Endothelial cell of umbilical vein (primary cell): Measurements from ENCODE around the gene ABCA6. TPM values are rescaled to one million over a fixed set of nuclear protein-coding genes. Genes with fewer than 3 reads are reported as not detected.

Experiments used
- BruUV-seq: library from RNA; stranded (reverse); fragments of 400-500 nt; replicated peaks from 2 replicates; lab custom pipeline; 2021; lab: Mats Ljungman, UMichigan
- CTCF ChIA-PET: fragments of 300-600, 350-600 bp; sonication (Branson Sonifier 250); formaldehyde crosslinking; loops from one replicate; lab custom pipeline; 2021; ENCODE audit warnings: antibody characterized with exemption, inconsistent platforms; lab: Charles Lee
- POLR2A ChIA-PET: fragments of 300-600, 350-600 bp; sonication (Branson Sonifier 250); formaldehyde crosslinking; loops from one replicate; lab custom pipeline; 2021; ENCODE audit warnings: antibody characterized with exemption, inconsistent platforms; lab: Charles Lee
- DNase-seq: peaks from one replicate; pipeline ENCODE4 v3.0.0-alpha.2; 2011; ENCODE audit warnings: low read depth, low spot score
- FAIRE-seq: peaks from 2 replicates; lab custom pipeline; 2011; peaks lifted over from hg19 to GRCh38; lab: Jason Lieb, UNC
- H2AFZ ChIP-seq: 2 replicates; pipeline ENCODE4 v1.6.0; 2012; ENCODE audit warnings: low read depth, low read length, control low read depth, inconsistent platforms
- H3K27ac ChIP-seq: 2 replicates; pipeline ENCODE4 v1.5.1; 2011; ENCODE audit warnings: low read depth, mild to moderate bottlenecking, control low read depth, low read length, moderate library complexity; ENCODE audit not compliant: insufficient read depth
- H3K27me3 ChIP-seq, 2 experiments: 2 replicates each; pipeline versions ENCODE4 v1.6.0 to v1.6.1; 2011; ENCODE audit warnings: low read length in 2 of 2, mixed read lengths in 1 of 2; ENCODE audit not compliant: control insufficient read depth in 2 of 2, insufficient read depth in 2 of 2
- H3K36me3 ChIP-seq, 2 experiments: 2 replicates in 1 of 2; 3 replicates in 1 of 2; pipeline ENCODE4 v1.5.1; 2011; ENCODE audit warnings: low read length in 2 of 2, mild to moderate bottlenecking in 1 of 2, moderate library complexity in 1 of 2; ENCODE audit not compliant: control insufficient read depth in 2 of 2, insufficient read depth in 2 of 2; ENCODE audit errors: extremely low read depth in 1 of 2
- H3K4me1 ChIP-seq: 3 replicates; pipeline ENCODE4 v1.5.1; 2011; ENCODE audit warnings: mild to moderate bottlenecking, low read length; ENCODE audit not compliant: control insufficient read depth, insufficient read depth; ENCODE audit errors: extremely low read depth
- H3K4me2 ChIP-seq: 2 replicates; pipeline ENCODE4 v1.6.1; 2011; ENCODE audit warnings: low read length, control low read depth, mixed read lengths; ENCODE audit not compliant: insufficient read depth
- H3K4me3 ChIP-seq, 3 experiments: fragments of 200-600 bp in 1 of 3; sonication (generic), shearing (Covaris generic) in 1 of 3; replicated peaks in 1 of 3; 2 replicates each; pipeline ENCODE4 v1.5.1; 2011 to 2016; ENCODE audit warnings: control low read depth in 3 of 3, low read length in 3 of 3, mild to moderate bottlenecking in 2 of 3, inconsistent platforms in 1 of 3, low read depth in 1 of 3, moderate library complexity in 1 of 3; ENCODE audit not compliant: insufficient read depth in 1 of 3
- H3K79me2 ChIP-seq: 2 replicates; pipeline ENCODE4 v1.6.0; 2012; ENCODE audit warnings: low read length, inconsistent platforms; ENCODE audit not compliant: control insufficient read depth, insufficient read depth
- H3K9ac ChIP-seq: replicated peaks from 2 replicates; pipeline ENCODE3; 2011; ENCODE audit warnings: low read length, control low read depth; ENCODE audit not compliant: insufficient read depth; ENCODE audit errors: extremely low read depth
- H3K9me1 ChIP-seq: replicated peaks from 3 replicates; pipeline ENCODE4 v1.6.0; 2011; ENCODE audit warnings: mild to moderate bottlenecking, low read length; ENCODE audit not compliant: control insufficient read depth, insufficient read depth; ENCODE audit errors: extremely low read depth
- H3K9me3 ChIP-seq: replicated peaks from 2 replicates; pipeline ENCODE4 v1.5.1; 2012; ENCODE audit warnings: low read length, inconsistent platforms; ENCODE audit not compliant: control insufficient read depth, insufficient read depth
- H4K20me1 ChIP-seq: replicated peaks from 2 replicates; pipeline ENCODE3; 2011; ENCODE audit warnings: mild to moderate bottlenecking, low read length; ENCODE audit not compliant: control insufficient read depth, insufficient read depth; ENCODE audit errors: extremely low read depth
- EZH2 ChIP-seq: IDR thresholded peaks from 2 replicates; pipeline ENCODE4 v1.6.1; 2012; ENCODE audit warnings: borderline replicate concordance, low read depth, mild to moderate bottlenecking, moderate library complexity, low read length, inconsistent platforms; ENCODE audit not compliant: severe bottlenecking
- FOS ChIP-seq: IDR thresholded peaks from 2 replicates; pipeline ENCODE4 v1.6.1; 2011; ENCODE audit warnings: mild to moderate bottlenecking, low read length, moderate library complexity, borderline replicate concordance; ENCODE audit not compliant: insufficient read depth
- GATA2 ChIP-seq: IDR thresholded peaks from 2 replicates; pipeline ENCODE4 v1.7.0; 2011; ENCODE audit warnings: low read depth, mild to moderate bottlenecking, moderate library complexity, mixed read lengths, low read length; ENCODE audit not compliant: insufficient read length, insufficient read depth
- JUN ChIP-seq: IDR thresholded peaks from 2 replicates; pipeline ENCODE4 v1.6.1; 2011; ENCODE audit warnings: borderline replicate concordance, low read depth; ENCODE audit not compliant: insufficient read length, insufficient read depth
- MYC ChIP-seq: IDR thresholded peaks from one replicate; pipeline ENCODE4 v1.6.1; 2011; ENCODE audit warnings: mild to moderate bottlenecking, low read depth, low read length
- POLR2A ChIP-seq: IDR thresholded peaks from 2 replicates; pipeline ENCODE4 v1.6.1; 2012; ENCODE audit warnings: low read depth, mild to moderate bottlenecking, control low read depth, low read length
- POLR2AphosphoS5 ChIP-seq: IDR thresholded peaks from 2 replicates; pipeline ENCODE4 v1.6.1; 2012; ENCODE audit warnings: low read depth, mild to moderate bottlenecking, control low read depth, low read length, moderate library complexity; ENCODE audit not compliant: insufficient read depth
- dilution Hi-C: fragments of 300-500 bp; cut with MboI; formaldehyde crosslinking; loops from one replicate; pipeline ENCODE4 v1.15.0; 2019; ENCODE audit warnings: low sequenced_read_pairs; ENCODE audit not compliant: extremely low pct_ligation_motif_present
- intact Hi-C: fragments of 100-400 bp; cut with micrococcal nuclease; formaldehyde crosslinking; loops from one replicate; pipeline ENCODE4 v1.10.0; 2022
- polyA plus RNA-seq, 4 experiments: library from polyadenylated mRNA; depleted of rRNA in 3 of 4; stranded (reverse) in 3 of 4; unstranded in 1 of 4; fragments of >200 nt; gene quantifications; 2 replicates each; pipeline versions ENCODE4 v1.2.1 to v1.2.3, GENCODE V29; 2011 to 2012; ENCODE audit warnings: missing spikeins in 1 of 4
- total RNA-seq: library from RNA; stranded (reverse); gene quantifications from 2 replicates; pipeline ENCODE4 v1.2.3, GENCODE V29; 2021
- TF ChIP-seq, protein P1 (sequence below): IDR thresholded peaks from 2 replicates; pipeline ENCODE4 v1.6.1; 2011; ENCODE audit not compliant: insufficient read depth, insufficient read length
- TF ChIP-seq, protein P2 (sequence below), 2 donors: IDR thresholded peaks; 1 replicate in 1 of 2; 2 replicates in 1 of 2; pipeline ENCODE4 v1.5.1; 2011; ENCODE audit warnings: low read length in 2 of 2, mild to moderate bottlenecking in 2 of 2, moderate library complexity in 2 of 2, control low read depth in 1 of 2, inconsistent platforms in 1 of 2, low read depth in 1 of 2; ENCODE audit not compliant: insufficient read depth in 1 of 2; ENCODE audit errors: extremely low read depth in 1 of 2

ABCA6 gene
- total and polyA plus RNA-seq, 2 donors (not counting 3 experiments of a cell fraction or from before 2014, with no cell fraction given), result 11.3 to 30.5 TPM

DNA sequence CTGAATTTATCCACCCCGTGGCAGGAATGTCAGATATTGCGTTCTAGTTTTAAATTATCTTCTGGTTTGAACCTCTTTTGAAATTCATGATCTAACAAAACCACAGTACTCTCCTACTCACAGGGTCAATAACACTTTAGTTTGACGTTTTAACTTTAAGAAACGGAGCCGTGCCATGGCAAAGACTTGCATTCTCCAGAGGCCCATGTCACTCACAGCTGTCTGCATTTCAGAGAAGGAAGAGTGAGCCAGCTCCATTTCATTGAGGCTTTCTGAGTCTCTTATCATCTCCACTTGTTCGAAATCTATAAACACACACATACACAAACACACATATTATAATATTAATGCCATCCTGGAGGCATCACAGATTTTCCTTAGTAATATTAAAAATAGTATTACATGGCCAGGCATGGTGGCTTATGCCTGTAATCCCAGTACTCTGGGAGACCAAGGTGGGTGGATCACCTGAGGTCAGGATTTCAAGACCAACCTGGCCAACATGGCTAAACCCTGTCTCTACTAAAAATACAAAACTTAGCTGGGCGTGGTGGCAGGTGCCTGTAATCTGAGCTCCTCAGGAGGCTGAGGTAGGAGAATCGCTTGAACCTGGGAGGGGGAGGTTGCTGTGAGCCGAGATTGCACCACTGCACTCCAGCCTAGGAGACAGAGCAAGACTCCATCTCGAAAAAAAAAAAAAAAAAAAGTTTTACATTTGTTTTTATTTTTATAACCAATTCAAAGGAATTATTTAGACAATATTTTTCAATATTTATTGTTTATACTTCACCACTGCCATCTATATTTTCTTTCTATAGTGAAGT, 35.6 kb downstream of the ABCA6 start:
- Histone ChIP-seq H3K4me1 (no peaks in the 10 kb centered on the region), H3K36me3 (peaks cover 0 to 13% of the 10 kb centered on the region in 2 experiments), H2AFZ (no peak overlapping the region), H3K4me3 (no peak overlapping the region), H3K9ac (no peak overlapping the region), H3K79me2 (no peaks in the 10 kb centered on the region), H3K9me1 (no peaks in the 10 kb centered on the region), H3K27ac (no peak overlapping the region), H3K27me3 (no peaks in the 10 kb centered on the region), H3K9me3 (no peaks in the 10 kb centered on the region), H4K20me1 (no peaks in the 10 kb centered on the region), H3K4me2 (no peak overlapping the region)
- BruUV-seq, result no TSS peak
- dilution Hi-C loops, result no loop called here
- DNase-seq (no peak), FAIRE-seq (no peak)
- POLR2A ChIA-PET, result no interaction called here
- intact Hi-C loops, result no loop called here
- CTCF ChIA-PET, result interaction anchor here (1.5 kb wide), 1 partner anchor 22 kb away, joined by 3 read pairs; no protein-coding TSS in a partner anchor
- TF ChIP-seq EZH2 (no peak), POLR2AphosphoS5 (no peak), FOS (no peak), JUN (no peak), GATA2 (no peak), MYC (no peak), POLR2A (no peak)
- TF ChIP-seq, protein P1, sequence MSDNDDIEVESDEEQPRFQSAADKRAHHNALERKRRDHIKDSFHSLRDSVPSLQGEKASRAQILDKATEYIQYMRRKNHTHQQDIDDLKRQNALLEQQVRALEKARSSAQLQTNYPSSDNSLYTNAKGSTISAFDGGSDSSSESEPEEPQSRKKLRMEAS, result no peak
- TF ChIP-seq, protein P2, sequence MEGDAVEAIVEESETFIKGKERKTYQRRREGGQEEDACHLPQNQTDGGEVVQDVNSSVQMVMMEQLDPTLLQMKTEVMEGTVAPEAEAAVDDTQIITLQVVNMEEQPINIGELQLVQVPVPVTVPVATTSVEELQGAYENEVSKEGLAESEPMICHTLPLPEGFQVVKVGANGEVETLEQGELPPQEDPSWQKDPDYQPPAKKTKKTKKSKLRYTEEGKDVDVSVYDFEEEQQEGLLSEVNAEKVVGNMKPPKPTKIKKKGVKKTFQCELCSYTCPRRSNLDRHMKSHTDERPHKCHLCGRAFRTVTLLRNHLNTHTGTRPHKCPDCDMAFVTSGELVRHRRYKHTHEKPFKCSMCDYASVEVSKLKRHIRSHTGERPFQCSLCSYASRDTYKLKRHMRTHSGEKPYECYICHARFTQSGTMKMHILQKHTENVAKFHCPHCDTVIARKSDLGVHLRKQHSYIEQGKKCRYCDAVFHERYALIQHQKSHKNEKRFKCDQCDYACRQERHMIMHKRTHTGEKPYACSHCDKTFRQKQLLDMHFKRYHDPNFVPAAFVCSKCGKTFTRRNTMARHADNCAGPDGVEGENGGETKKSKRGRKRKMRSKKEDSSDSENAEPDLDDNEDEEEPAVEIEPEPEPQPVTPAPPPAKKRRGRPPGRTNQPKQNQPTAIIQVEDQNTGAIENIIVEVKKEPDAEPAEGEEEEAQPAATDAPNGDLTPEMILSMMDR (IDR thresholded peaks at IDR 0.05; ENCODE audit: extremely low read depth in 1 of 2, insufficient read depth in 1 of 2, low read depth in 1 of 2, low read length in 2 of 2), result no peak
